Hepatocyte (in vitro differentiated cells): ENCODE data around the gene CPNE6.

Source experiments
- EZH2phosphoT487 ChIP-seq: fragments of 200-600 bp; sonication (generic); IDR thresholded peaks from one replicate; pipeline ENCODE4 v1.6.1; 2018; ENCODE audit warnings: antibody characterized with exemption, mild to moderate bottlenecking, low read depth, moderate library complexity; ENCODE audit not compliant: unreplicated experiment, severe bottlenecking
- TF ChIP-seq, protein P1 (sequence below): fragments of 200-600 bp; sonication (generic); IDR thresholded peaks from 2 replicates; pipeline ENCODE4 v1.5.1; 2016; ENCODE audit warnings: antibody characterized with exemption, mild to moderate bottlenecking; ENCODE audit not compliant: poor library complexity

- TF ChIP-seq, protein P1, sequence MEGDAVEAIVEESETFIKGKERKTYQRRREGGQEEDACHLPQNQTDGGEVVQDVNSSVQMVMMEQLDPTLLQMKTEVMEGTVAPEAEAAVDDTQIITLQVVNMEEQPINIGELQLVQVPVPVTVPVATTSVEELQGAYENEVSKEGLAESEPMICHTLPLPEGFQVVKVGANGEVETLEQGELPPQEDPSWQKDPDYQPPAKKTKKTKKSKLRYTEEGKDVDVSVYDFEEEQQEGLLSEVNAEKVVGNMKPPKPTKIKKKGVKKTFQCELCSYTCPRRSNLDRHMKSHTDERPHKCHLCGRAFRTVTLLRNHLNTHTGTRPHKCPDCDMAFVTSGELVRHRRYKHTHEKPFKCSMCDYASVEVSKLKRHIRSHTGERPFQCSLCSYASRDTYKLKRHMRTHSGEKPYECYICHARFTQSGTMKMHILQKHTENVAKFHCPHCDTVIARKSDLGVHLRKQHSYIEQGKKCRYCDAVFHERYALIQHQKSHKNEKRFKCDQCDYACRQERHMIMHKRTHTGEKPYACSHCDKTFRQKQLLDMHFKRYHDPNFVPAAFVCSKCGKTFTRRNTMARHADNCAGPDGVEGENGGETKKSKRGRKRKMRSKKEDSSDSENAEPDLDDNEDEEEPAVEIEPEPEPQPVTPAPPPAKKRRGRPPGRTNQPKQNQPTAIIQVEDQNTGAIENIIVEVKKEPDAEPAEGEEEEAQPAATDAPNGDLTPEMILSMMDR: no peak
- TF ChIP-seq EZH2phosphoT487: no peak
Measured at GRCh38 chr14:24078146-24078545, 6.8 kb downstream of the CPNE6 start.
